Measurements from ENCODE around the gene EPG5. TPM values are rescaled to one million over a fixed set of nuclear protein-coding genes. Genes with fewer than 3 reads are reported as not detected.

EPG5 gene
- total RNA-seq, 1 experiment from 2014 or later = 16.1 TPM

- no peaks in the 10 kb centered on the region for H3K79me1 ChIP-seq (ENCODE audit: insufficient read depth, low read depth, low read length, poor library complexity, severe bottlenecking)
- DNase-seq = no peak
- no peak overlapping the region for H3K27ac Mint-ChIP-seq
- H4K20me1 ChIP-seq (ENCODE audit: control insufficient read depth, insufficient read depth, insufficient read length) = no peaks in the 10 kb centered on the region
- H3K36me3 Mint-ChIP-seq (ENCODE audit: insufficient read depth in 1 of 3, low read depth in 3 of 3) = peaks cover 18 to 45% (median 32%) of the 10 kb centered on the region in 3 experiments; a peak in 6 of 7 replicates
- no peaks in the 10 kb centered on the region for H3K9me3 ChIP-seq (ENCODE audit: control insufficient read depth, low read depth, low read length)
- H3K4me3 Mint-ChIP-seq = no peak overlapping the region
- no peaks in the 10 kb centered on the region for H3K79me2 ChIP-seq (ENCODE audit: insufficient read depth, low read length)
- WGBS (ENCODE audit: extremely low coverage, insufficient read length, low lambda C conversion rate) = no CpG with 5 or more reads among the region's 5 CpGs
- no peaks in the 10 kb centered on the region for H3K4me1 Mint-ChIP-seq
- no peak for TF ChIP-seq CTCF (conservative IDR thresholded peaks at IDR 0.05)
- no peaks in the 10 kb centered on the region for H3K27me3 Mint-ChIP-seq (ENCODE audit: low read depth)
- H2BK20ac ChIP-seq (ENCODE audit: low read depth, low read length, poor library complexity, severe bottlenecking) = no peak overlapping the region
- no peak overlapping the region for H4K8ac ChIP-seq (replicated peaks; ENCODE audit: insufficient read length, low read depth, low read length)
- H4K91ac ChIP-seq (ENCODE audit: insufficient read length, low read depth, low read length) = no peak overlapping the region
- no peak overlapping the region for H3K18ac ChIP-seq (ENCODE audit: insufficient read length, low read depth, low read length)
- no peaks in the 10 kb centered on the region for H3K27me3 ChIP-seq (ENCODE audit: insufficient read depth, low read length)
- H2AFZ ChIP-seq (ENCODE audit: low read length) = no peak overlapping the region
- no peak overlapping the region for H3K4ac ChIP-seq (ENCODE audit: low read depth, low read length)
- no peak overlapping the region for H2BK12ac ChIP-seq (ENCODE audit: insufficient read length, low read depth, low read length)
- no peak overlapping the region for H3T11ph ChIP-seq (ENCODE audit: low read length)
- H3K14ac ChIP-seq (ENCODE audit: insufficient read depth, low read length) = no peak overlapping the region
- no peak overlapping the region for H3K9ac ChIP-seq (ENCODE audit: extremely low read depth, insufficient read length, low read length)
- H3K9me3 Mint-ChIP-seq = peaks cover 3 to 7% of the 10 kb centered on the region in 2 experiments; a peak in 4 of 5 replicates
- H4K5ac ChIP-seq (ENCODE audit: insufficient read length, low read depth, low read length) = no peak overlapping the region
- no peak overlapping the region for H3K23ac ChIP-seq (ENCODE audit: insufficient read length, low read depth, low read length)
- no peak overlapping the region for H2BK15ac ChIP-seq (ENCODE audit: low read depth, low read length)
- H3K27ac ChIP-seq (ENCODE audit: insufficient read length, low read depth, low read length) = no peak overlapping the region
- no peaks in the 10 kb centered on the region for H3K23me2 ChIP-seq (ENCODE audit: insufficient read length, low read depth, low read length, poor library complexity, severe bottlenecking)
- no peak overlapping the region for H3K56ac ChIP-seq (ENCODE audit: insufficient read length, low read depth, low read length)
- H2BK120ac ChIP-seq (ENCODE audit: low read depth, low read length, poor library complexity, severe bottlenecking) = no peak overlapping the region
- no peaks in the 10 kb centered on the region for H3K4me1 ChIP-seq (ENCODE audit: insufficient read depth, low read length)
- H3K4me2 ChIP-seq (ENCODE audit: insufficient read depth, insufficient read length, low read length) = no peak overlapping the region
- H2AK5ac ChIP-seq (ENCODE audit: insufficient read length, low read length) = no peak overlapping the region
- H2BK5ac ChIP-seq (ENCODE audit: insufficient read length, low read length) = no peak overlapping the region
Measured at GRCh38 chr18:45871431-45872084, 95.6 kb downstream of the EPG5 start.
